Transverse colon (tissue), 3 donors: ENCODE measurements around the gene TNFRSF19.

ENCODE experiments used
- CTCF ChIP-seq, 5 experiments: fragments of 200-600 bp in 3 of 5; fragments of 450-650 bp in 2 of 5; sonication (generic) in 3 of 5; IDR thresholded peaks; 1 replicate in 2 of 5; 2 replicates in 3 of 5; pipeline ENCODE4 v1.5.1; 2016 to 2017; ENCODE audit warnings: antibody characterized with exemption in 5 of 5, inconsistent platforms in 3 of 5, mild to moderate bottlenecking in 2 of 5, moderate library complexity in 1 of 5
- POLR2A ChIP-seq: fragments of 450-650 bp; IDR thresholded peaks from one replicate; pipeline ENCODE4 v1.6.1; 2016; ENCODE audit warnings: antibody characterized with exemption, mild to moderate bottlenecking, moderate library complexity

GRCh38 chr13:23600100-23600499 is 29.9 kb downstream of the TNFRSF19 start:
- TF ChIP-seq POLR2A (no peak), CTCF (IDR thresholded peaks at IDR 0.05) (no peak)
